BLaER1 (cell line): Measurements from ENCODE around the gene UNCX.
"Not testable (repeated sequence)": the region's sequence is repeated elsewhere in the genome, so short reads cannot be mapped to it uniquely, and the experiment has no call there.

Experiments used
- H3K27ac ChIP-seq: shearing (Covaris generic); formaldehyde crosslinking; 2 replicates; pipeline ENCODE4 v1.8.1; 2022
- H3K27me3 ChIP-seq: shearing (Covaris generic); formaldehyde crosslinking; 2 replicates; pipeline ENCODE4 v1.8.1; 2022
- H3K36me3 ChIP-seq: shearing (Covaris generic); formaldehyde crosslinking; 2 replicates; pipeline ENCODE4 v1.8.1; 2022
- H3K4me1 ChIP-seq: shearing (Covaris generic); formaldehyde crosslinking; 2 replicates; pipeline ENCODE4 v1.8.1; 2022
- H3K4me2 ChIP-seq: shearing (Covaris generic); formaldehyde crosslinking; 2 replicates; pipeline ENCODE4 v1.8.1; 2022
- H3K4me3 ChIP-seq: shearing (Covaris generic); formaldehyde crosslinking; 2 replicates; pipeline ENCODE4 v1.8.1; 2022
- H3K9ac ChIP-seq: shearing (Covaris generic); formaldehyde crosslinking; 2 replicates; pipeline ENCODE4 v1.8.1; 2022
- H3K9me3 ChIP-seq: shearing (Covaris generic); formaldehyde crosslinking; 2 replicates; pipeline ENCODE4 v1.8.1; 2022
- H4K20me1 ChIP-seq: shearing (Covaris generic); formaldehyde crosslinking; 2 replicates; pipeline ENCODE4 v1.8.1; 2022
- Cebpa-rat ChIP-seq: shearing (Covaris generic); IDR thresholded peaks from 2 replicates; pipeline ENCODE4 v1.8.1; 2022

UNCX gene

DNA sequence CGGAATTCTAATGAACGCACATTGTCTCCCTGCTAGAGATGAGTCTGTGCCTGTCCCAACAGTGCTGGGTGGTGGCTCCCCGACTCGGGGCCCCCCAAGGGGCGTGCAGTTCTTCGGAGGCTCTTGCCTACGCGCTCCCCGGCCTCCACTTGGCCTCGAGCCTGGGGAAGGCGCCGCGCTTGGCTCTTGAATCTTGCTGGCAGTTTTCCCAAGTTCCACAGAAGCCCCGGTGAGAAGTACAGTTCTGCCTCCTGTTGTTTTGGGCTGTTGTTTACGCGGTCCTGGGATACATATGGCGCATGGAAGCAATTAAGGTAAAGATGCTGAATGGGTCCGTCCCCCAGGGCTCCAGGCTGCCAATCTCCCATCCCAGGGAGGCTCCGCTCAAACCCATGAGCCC is 32.6 kb upstream of the UNCX start:
- no peak for TF ChIP-seq Cebpa-rat
- H4K20me1 ChIP-seq, result no peaks in the 10 kb centered on the region
- H3K27ac ChIP-seq, result no peak overlapping the region
- H3K4me2 ChIP-seq, result no peak overlapping the region
- no peaks in the 10 kb centered on the region for H3K9me3 ChIP-seq
- H3K4me1 ChIP-seq, result no peaks in the 10 kb centered on the region
- no peak overlapping the region for H3K4me3 ChIP-seq
- peaks cover 8% of the 10 kb centered on the region for H3K27me3 ChIP-seq
- H3K9ac ChIP-seq, result no peak overlapping the region
- no peaks in the 10 kb centered on the region for H3K36me3 ChIP-seq

DNA sequence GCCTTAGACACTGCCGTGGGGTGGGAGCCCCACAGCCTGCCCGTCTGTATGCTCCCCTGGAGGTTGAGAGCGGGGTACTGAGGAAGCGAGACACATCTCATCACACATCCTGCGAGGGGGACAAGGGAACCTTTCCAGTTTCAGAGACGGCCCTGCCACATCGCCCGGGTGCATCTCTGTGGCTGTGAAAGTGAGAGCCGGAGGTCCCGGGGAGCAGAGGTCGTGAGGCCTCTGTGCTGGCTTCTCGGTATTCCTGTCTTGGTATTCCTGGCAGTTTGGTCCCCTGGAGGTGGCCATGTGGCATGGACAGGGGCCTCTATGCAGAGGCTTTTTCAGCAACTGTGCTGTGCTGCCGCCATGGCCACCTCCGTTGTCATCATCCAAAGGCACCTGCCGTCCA is 30.8 kb upstream of the UNCX start:
- no peak overlapping the region for H3K27ac ChIP-seq
- no peak overlapping the region for H3K4me3 ChIP-seq
- no peaks in the 10 kb centered on the region for H3K4me1 ChIP-seq
- no peaks in the 10 kb centered on the region for H3K36me3 ChIP-seq
- H3K4me2 ChIP-seq, result no peak overlapping the region
- no peaks in the 10 kb centered on the region for H3K9me3 ChIP-seq
- H4K20me1 ChIP-seq, result no peaks in the 10 kb centered on the region
- H3K27me3 ChIP-seq, result peaks cover 8% of the 10 kb centered on the region
- no peak for TF ChIP-seq Cebpa-rat
- H3K9ac ChIP-seq, result no peak overlapping the region

DNA sequence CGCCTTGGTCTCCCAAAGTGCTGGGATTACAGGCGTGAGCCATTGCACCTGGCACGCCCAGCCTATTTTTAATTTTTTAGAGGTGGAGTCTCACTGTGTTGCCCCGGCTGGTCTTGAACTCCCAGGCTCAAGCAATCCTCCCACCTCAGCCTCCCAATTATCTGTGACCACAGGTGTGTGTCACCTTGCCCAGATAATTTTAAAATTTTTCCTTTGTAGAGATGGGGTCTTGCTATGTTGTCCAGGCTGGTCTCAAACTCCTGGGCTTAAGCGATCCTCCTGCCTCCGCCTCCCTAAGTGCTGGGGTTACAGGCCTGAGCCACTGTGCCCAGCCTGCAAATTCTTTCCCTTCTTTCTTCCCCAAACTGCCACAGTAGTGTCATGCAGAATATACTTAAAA is 29.8 kb upstream of the UNCX start:
- H3K27me3 ChIP-seq, H3K4me3 ChIP-seq, H3K9ac ChIP-seq, H3K9me3 ChIP-seq, H3K4me2 ChIP-seq, H3K36me3 ChIP-seq, H3K4me1 ChIP-seq, H3K27ac ChIP-seq, H4K20me1 ChIP-seq: not testable (repeated sequence)

DNA sequence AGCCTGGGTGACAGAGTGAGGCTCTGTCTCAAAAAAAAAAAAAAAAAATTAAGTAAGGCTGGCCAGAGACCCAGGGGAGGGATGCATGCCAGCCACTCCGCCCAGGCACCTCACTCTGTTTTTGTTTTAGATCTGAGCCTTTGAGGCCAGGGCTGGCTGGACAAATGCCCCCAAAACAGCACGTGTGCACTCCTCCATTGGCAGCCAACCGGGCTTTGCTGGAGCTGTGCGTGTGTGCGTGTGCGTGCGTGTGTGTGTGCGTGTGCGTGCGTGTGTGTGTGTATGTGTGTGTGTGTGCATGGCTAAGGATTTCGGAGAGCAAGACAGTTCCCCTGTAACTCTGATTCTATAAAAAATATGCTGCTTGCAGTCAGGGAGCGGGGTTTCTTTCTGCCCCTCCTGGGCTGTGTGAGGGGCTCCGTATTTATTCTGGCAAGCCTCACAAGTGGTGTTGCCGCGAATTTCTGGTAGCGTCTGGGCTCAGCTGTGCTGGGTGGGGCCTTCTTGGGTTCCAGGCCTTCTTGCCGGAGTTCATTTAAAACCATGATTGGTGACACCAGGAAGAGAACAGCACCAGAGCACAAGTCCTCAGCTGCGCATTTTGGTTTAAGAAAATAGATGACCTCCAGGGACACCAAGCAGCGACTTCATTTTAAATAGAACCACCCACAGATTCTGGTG is 28.1 kb upstream of the UNCX start:
- no peak overlapping the region for H3K9ac ChIP-seq
- H3K27me3 ChIP-seq, result peaks cover 15% of the 10 kb centered on the region
- H3K9me3 ChIP-seq, result no peaks in the 10 kb centered on the region
- no peaks in the 10 kb centered on the region for H4K20me1 ChIP-seq
- no peak overlapping the region for H3K4me3 ChIP-seq
- peaks cover 2% of the 10 kb centered on the region; the same call in 1 of the 2 replicates for H3K4me1 ChIP-seq
- no peak for TF ChIP-seq Cebpa-rat
- no peak overlapping the region for H3K4me2 ChIP-seq
- no peak overlapping the region for H3K27ac ChIP-seq
- no peaks in the 10 kb centered on the region for H3K36me3 ChIP-seq

DNA sequence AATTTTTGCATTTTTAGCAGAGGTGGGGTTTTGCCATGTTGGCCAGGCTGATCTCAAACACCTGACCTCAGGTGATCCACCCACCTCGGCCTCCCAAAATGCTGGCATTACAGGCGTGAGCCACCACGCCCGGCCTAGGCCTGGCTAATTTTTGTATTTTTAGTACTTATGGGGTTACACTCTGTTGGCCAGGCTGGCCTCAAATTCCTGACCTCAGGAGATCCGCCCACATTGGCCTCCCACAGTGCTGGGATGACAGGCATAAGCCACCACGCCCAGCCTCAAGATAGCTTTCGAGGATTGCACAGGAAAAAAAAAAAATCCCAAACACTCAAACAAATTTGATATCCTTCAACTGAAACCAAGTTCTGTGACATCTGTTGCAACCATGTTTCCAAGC is 26.9 kb upstream of the UNCX start:
- H4K20me1 ChIP-seq, H3K4me2 ChIP-seq, H3K27ac ChIP-seq, H3K4me3 ChIP-seq, H3K36me3 ChIP-seq, H3K9me3 ChIP-seq, H3K9ac ChIP-seq: not testable (repeated sequence)
- Histone ChIP-seq H3K27me3 (peaks cover 23% of the 10 kb centered on the region), H3K4me1 (peaks cover 13% of the 10 kb centered on the region)

DNA sequence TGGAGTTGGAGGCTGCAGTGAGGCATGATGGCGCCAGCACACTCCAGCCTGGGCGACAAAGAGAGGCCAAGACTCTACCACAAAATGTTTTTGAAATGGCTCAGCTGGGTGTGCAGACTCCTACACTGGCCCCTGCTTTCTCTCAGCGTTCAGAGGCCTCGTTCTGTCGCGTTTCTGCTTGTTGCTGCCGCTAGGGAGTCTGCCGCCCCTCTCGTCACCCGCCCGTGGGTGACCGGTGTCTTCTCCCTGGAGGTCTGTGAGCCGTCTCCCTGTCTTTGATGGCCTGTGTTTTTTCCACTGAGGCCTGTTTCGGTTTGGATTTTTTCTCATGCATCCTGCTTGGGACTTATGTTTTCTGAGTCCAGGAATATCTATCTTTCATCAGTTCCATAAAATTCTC is 23.6 kb upstream of the UNCX start:
- TF ChIP-seq Cebpa-rat, result no peak
- no peaks in the 10 kb centered on the region for H3K36me3 ChIP-seq
- H3K4me2 ChIP-seq, result no peak overlapping the region
- H3K27me3 ChIP-seq, result peaks cover 49% of the 10 kb centered on the region
- H3K4me3 ChIP-seq, result no peak overlapping the region
- no peak overlapping the region for H3K9ac ChIP-seq
- H3K9me3 ChIP-seq, result no peaks in the 10 kb centered on the region
- peaks cover 20% of the 10 kb centered on the region for H3K4me1 ChIP-seq
- H3K27ac ChIP-seq, result no peak overlapping the region
- no peaks in the 10 kb centered on the region for H4K20me1 ChIP-seq

DNA sequence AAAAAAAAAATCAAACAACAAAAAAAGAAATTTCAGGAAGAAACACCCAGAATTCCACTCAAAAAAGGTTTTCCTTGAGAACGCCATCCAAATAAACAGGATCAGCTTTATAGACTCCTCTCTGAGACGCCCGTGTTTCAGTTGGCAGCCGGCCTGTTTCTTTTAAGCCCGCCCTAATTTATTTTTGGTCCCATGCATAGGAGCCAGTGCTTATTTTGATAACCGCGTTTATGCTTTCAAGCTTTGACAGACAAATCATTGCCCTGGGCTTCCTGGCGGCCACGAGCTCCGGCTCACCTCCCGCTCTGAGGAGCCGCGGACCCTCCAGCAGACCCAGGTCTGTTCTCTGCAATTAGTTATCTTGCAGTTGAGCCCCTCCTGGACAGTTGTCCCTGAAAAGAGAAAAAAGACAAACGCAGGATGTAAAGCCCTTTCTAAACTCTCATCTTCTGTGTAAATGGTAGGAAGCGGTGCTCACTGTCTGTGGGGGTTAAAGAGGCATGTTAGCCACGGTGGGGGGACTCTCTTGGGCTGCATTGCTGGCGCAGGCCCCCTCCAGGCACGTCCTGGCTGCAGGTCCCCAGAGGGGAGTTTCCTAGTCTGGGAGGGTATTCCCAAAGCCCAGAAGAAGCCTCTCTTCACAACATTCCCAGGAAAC is 22.2 kb upstream of the UNCX start:
- peak overlapping the region; percentile 68 for H3K4me2 ChIP-seq
- H3K27me3 ChIP-seq, result peaks cover 48% of the 10 kb centered on the region
- H3K9me3 ChIP-seq, result no peaks in the 10 kb centered on the region
- H3K36me3 ChIP-seq, result no peaks in the 10 kb centered on the region
- no peak for TF ChIP-seq Cebpa-rat
- H4K20me1 ChIP-seq, result no peaks in the 10 kb centered on the region
- H3K27ac ChIP-seq, result no peak overlapping the region
- H3K4me1 ChIP-seq, result peaks cover 20% of the 10 kb centered on the region
- no peak overlapping the region for H3K9ac ChIP-seq
- H3K4me3 ChIP-seq, result no peak overlapping the region

GRCh38 chr7:1210979-1211608 is 21.6 kb upstream of the UNCX start:
- Histone ChIP-seq H3K9ac (no peak overlapping the region), H3K9me3 (no peaks in the 10 kb centered on the region), H3K4me1 (peaks cover 20% of the 10 kb centered on the region), H3K27me3 (peaks cover 48% of the 10 kb centered on the region), H4K20me1 (no peaks in the 10 kb centered on the region), H3K27ac (no peak overlapping the region), H3K4me2 (peak overlapping the region; percentile 68), H3K36me3 (no peaks in the 10 kb centered on the region), H3K4me3 (no peak overlapping the region)
- no peak for TF ChIP-seq Cebpa-rat

DNA sequence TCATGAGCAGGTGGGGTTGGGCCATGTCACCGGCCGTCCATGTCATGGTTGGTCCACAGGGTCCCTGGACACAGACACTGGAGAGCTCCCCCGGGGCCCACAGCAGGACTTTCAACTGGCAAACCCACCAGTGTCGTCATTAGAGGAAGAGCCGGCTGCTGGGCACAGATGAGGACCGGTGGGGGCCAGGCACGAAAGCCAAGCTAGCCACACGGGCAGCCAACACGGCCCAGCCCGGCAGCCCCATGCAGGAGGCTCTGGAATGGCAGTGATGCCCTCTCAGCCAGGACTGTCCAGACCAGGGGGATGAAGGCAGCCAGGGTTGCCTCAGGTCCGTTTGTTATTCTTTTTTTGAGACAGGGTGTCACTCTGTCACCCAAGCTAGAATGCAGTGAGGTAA is 21.1 kb upstream of the UNCX start:
- Histone ChIP-seq H3K9me3 (no peaks in the 10 kb centered on the region), H3K9ac (no peak overlapping the region), H3K27ac (no peak overlapping the region), H3K36me3 (no peaks in the 10 kb centered on the region), H3K4me1 (peaks cover 20% of the 10 kb centered on the region), H4K20me1 (no peaks in the 10 kb centered on the region), H3K4me2 (no peak overlapping the region), H3K4me3 (no peak overlapping the region), H3K27me3 (peaks cover 48% of the 10 kb centered on the region)
- TF ChIP-seq Cebpa-rat, result no peak

GRCh38 chr7:1212025-1212424 is 20.6 kb upstream of the UNCX start:
- H3K4me3 ChIP-seq, H3K27ac ChIP-seq, H3K9ac ChIP-seq, H3K9me3 ChIP-seq, H4K20me1 ChIP-seq, H3K4me2 ChIP-seq, H3K36me3 ChIP-seq: not testable (repeated sequence)
- H3K27me3 ChIP-seq, result peaks cover 48% of the 10 kb centered on the region
- H3K4me1 ChIP-seq, result peaks cover 20% of the 10 kb centered on the region
